Mesodermal cell (in vitro differentiated cells): ENCODE data around the gene TNIK.

Source experiments
- H3K27ac ChIP-seq: 2 replicates; pipeline ENCODE4 v1.7.0; 2013; ENCODE audit warnings: mild to moderate bottlenecking, low read depth, low read length, moderate library complexity; ENCODE audit not compliant: severe bottlenecking
- H3K36me3 ChIP-seq: 2 replicates; pipeline ENCODE4 v1.7.1; 2013; ENCODE audit warnings: mild to moderate bottlenecking, low read length, moderate library complexity; ENCODE audit not compliant: control insufficient read depth, insufficient read depth
- H3K4me1 ChIP-seq: one replicate; pipeline ENCODE4 v1.7.1; 2013; ENCODE audit warnings: mild to moderate bottlenecking, low read length; ENCODE audit not compliant: insufficient read depth, control insufficient read depth, poor library complexity, severe bottlenecking
- H3K4me3 ChIP-seq: 2 replicates; pipeline ENCODE4 v1.7.0; 2013; ENCODE audit warnings: low read length, control low read depth, mild to moderate bottlenecking; ENCODE audit not compliant: insufficient read depth, poor library complexity, severe bottlenecking; ENCODE audit errors: extremely low read depth
- H3K9me3 ChIP-seq: 2 replicates; pipeline ENCODE4 v1.7.1; 2013; ENCODE audit warnings: mild to moderate bottlenecking, low read length, moderate library complexity; ENCODE audit not compliant: control insufficient read depth
- WGBS, 2 experiments: methylation state at CpG; one replicate each; pipeline ENCODE4 v1.1.5; 2013; ENCODE audit warnings: missing lambda C conversion rate in 2 of 2; ENCODE audit not compliant: insufficient coverage in 2 of 2; 5-methylcytosine and 5-hydroxymethylcytosine counted together

The TNIK gene

DNA sequence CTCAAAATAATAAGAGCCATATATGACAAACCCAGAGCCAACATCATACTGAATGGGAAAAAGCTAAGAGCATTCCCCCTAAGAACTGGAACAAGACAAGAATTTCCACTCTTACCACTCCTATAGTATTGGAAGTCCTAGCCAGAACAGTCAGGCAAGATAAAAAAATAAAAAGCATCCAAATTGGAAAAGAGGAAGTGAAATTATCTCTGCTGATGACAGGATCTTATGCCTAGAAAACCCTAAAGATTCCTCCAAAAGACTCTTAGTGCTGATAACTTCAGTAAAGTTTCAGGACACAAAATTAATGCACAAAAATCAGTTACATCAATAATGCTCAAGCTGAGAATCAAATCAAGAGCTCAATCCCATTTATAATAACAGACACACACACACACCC lies 387.8 kb downstream of the TNIK start:
- Histone ChIP-seq H3K9me3 (no peaks in the 10 kb centered on the region), H3K36me3 (peaks cover 52% of the 10 kb centered on the region), H3K4me3 (no peak overlapping the region), H3K27ac (no peak overlapping the region), H3K4me1 (no peaks in the 10 kb centered on the region)

DNA sequence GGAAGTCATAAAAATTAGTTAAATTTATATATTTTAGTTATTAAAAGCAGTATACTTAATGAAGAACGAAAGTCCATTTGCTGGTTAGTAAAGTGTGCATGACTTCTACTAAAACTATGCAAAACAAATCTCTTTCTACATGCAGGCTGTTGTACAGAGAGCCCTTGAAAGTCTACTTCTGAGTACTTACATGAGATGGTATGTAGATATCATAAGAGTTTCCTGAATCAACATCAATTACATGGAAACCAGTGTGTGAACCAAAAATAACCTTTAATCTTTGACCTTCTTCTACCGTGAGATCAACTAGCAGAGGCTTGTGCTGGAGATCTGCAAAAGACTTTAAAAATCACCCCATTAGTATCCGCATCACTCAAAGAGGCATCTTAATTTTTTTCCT lies 391.5 kb downstream of the TNIK start:
- Histone ChIP-seq H3K9me3 (no peaks in the 10 kb centered on the region), H3K36me3 (peaks cover 55% of the 10 kb centered on the region), H3K4me1 (no peaks in the 10 kb centered on the region), H3K27ac (no peak overlapping the region), H3K4me3 (no peak overlapping the region)
- 80 to 90% methylated on average over 1 of the region's 3 CpGs for WGBS, 2 experiments

DNA sequence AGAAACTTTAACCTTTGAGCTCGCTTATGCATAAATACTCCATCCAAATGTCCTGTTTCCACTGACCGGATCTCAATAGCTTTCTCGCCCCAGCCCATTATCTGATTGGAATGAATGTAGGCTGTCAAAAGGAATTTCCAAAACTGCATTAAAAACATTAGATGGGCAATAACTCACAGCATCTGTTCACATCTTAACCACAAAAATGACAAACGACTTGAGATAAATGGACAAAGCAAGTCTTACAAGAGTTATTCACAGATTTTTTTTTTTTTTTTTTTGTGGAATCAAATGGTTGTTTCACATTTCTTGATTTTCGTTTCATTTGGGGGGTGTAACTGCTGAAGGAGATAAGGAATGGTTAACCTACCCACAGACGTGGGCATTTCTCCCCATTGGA lies 394.0 kb downstream of the TNIK start:
- H3K9me3 ChIP-seq = no peaks in the 10 kb centered on the region
- no peak overlapping the region for H3K4me3 ChIP-seq
- no peak overlapping the region for H3K27ac ChIP-seq
- peaks cover 53% of the 10 kb centered on the region for H3K36me3 ChIP-seq
- 100% methylated on average over 1 of the region's 6 CpGs; no CpG with 5 or more reads in 1 of the 2 experiments for WGBS, 2 experiments
- H3K4me1 ChIP-seq = no peaks in the 10 kb centered on the region

DNA sequence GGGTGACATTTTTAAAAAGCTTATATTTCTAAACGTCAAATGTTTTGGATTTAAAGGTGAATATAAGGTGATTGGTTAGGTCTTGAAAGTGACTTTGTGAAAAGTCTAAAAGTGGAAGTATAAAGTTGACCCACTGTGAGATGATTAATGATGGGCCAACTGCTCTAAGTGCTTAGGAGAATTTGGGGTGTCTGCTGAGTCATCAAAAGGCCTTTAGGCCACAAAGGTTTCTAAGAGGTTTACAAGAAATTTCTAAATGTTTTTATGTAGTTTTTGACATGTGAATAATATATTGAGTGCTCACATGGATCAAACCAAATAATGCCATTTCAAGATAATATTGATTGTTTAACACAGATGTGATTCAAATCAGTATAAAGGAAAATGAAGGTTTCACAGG lies 394.5 kb downstream of the TNIK start:
- no peak overlapping the region for H3K4me3 ChIP-seq
- H3K27ac ChIP-seq = no peak overlapping the region
- H3K4me1 ChIP-seq = no peaks in the 10 kb centered on the region
- peaks cover 52% of the 10 kb centered on the region for H3K36me3 ChIP-seq
- 92 to 95% methylated on average over 1 of the region's 1 CpG for WGBS, 2 experiments
- H3K9me3 ChIP-seq = no peaks in the 10 kb centered on the region

DNA sequence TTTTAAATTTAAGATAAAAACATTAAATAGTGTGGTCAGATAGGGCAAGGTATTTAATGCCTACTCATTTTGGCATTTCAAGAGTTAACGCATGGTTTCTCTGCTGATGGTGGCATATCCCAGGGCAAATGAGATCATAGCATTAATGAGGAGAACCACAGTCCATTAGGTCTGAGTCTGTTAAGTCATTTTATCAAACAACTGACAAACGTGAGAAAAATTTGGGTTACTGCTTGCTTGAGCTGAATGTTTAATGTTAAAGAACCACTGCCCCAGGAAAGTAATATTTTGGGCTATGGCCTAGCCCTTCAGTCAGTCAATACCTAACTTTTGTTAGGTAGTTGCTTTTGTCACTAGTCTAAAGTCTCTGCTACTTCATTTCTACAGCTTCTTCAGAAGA lies 395.7 kb downstream of the TNIK start:
- no peak overlapping the region for H3K27ac ChIP-seq
- peaks cover 44% of the 10 kb centered on the region for H3K36me3 ChIP-seq
- no peaks in the 10 kb centered on the region for H3K9me3 ChIP-seq
- 100% methylated on average over 1 of the region's 2 CpGs for WGBS, 2 experiments
- H3K4me1 ChIP-seq = no peaks in the 10 kb centered on the region
- no peak overlapping the region for H3K4me3 ChIP-seq

DNA sequence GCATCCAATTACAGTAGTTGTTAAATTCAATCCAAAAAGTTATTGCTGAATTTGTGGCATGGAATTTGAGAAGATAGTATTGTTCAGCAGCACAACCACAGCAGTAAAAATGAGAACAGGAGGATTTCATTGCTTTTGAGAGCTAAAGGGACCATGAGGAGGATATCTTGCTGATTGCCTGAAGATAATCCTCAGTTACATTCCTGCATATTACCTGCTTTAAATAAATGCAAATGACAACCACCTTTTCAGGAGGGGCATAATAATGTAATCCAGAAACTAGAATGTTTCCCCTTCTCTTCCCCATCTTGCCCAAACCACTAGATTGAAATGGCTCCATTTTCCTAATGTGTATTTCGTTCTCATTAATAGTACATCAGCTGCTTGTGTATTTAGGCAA lies 398.5 kb downstream of the TNIK start:
- Histone ChIP-seq H3K27ac (no peak overlapping the region), H3K9me3 (no peaks in the 10 kb centered on the region), H3K36me3 (peaks cover 31% of the 10 kb centered on the region), H3K4me1 (peaks cover 4% of the 10 kb centered on the region), H3K4me3 (no peak overlapping the region)
- 100% methylated on average over 1 of the region's 1 CpG; no CpG with 5 or more reads in 1 of the 2 experiments for WGBS, 2 experiments

DNA sequence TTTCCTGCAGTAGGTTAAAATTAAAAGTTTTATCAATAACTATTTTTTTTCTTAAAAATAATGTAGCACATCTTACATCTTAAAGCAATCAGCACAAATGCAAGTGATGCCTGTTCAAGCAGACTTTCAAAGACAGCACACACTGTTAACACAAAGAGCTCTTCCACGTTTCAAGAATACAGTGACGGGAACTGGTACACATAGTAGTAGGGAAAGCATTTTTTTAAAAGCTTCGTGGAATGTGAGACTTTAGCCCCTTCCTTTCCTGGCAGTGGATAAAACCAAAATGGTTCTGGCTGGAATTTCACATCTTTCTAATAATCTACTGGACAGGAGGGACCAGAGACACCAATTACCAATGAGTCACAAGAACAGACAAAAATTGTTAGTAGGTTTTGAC lies 400.2 kb downstream of the TNIK start:
- H3K36me3 ChIP-seq = peaks cover 20% of the 10 kb centered on the region
- peaks cover 15% of the 10 kb centered on the region for H3K4me1 ChIP-seq
- no peak overlapping the region for H3K27ac ChIP-seq
- no CpG with 5 or more reads among the region's 3 CpGs for WGBS, 2 experiments
- H3K9me3 ChIP-seq = no peaks in the 10 kb centered on the region
- H3K4me3 ChIP-seq = no peak overlapping the region

DNA sequence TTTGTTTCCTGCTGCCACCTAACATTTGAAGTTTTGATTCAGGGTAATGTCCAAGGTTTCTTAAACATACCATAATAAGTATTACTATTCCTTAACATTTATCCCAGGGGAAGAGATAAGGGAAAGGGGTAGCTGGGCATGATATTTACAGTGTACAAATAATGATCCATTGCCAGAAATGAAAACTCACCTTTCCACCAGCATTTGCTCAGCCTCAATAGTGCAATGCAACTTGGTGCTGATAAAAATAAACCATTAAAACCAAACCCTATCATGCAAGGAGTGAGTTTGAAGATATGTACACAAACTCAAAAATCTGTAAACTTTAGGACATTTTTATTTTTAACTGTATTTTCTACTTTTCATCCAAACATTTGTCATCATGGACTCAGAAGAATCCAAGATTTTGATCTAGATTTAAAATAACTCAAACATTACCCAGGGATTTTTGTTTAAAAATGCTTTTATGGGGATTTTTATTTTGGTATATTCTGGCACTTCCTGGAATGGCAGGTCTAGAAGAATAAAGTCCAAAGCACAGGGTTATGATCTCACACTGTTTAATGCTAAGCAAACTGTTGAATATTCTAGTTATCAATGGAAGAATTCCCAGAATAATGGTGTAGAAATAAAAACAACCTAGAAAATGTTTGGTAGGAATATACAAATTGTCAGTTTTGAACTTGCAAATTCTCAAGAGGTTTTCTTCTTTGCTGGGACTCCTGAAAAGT lies 401.2 kb downstream of the TNIK start:
- H3K9me3 ChIP-seq = no peaks in the 10 kb centered on the region
- H3K27ac ChIP-seq = no peak overlapping the region
- H3K4me1 ChIP-seq = peaks cover 15% of the 10 kb centered on the region
- H3K36me3 ChIP-seq = peaks cover 16% of the 10 kb centered on the region
- H3K4me3 ChIP-seq = no peak overlapping the region

DNA sequence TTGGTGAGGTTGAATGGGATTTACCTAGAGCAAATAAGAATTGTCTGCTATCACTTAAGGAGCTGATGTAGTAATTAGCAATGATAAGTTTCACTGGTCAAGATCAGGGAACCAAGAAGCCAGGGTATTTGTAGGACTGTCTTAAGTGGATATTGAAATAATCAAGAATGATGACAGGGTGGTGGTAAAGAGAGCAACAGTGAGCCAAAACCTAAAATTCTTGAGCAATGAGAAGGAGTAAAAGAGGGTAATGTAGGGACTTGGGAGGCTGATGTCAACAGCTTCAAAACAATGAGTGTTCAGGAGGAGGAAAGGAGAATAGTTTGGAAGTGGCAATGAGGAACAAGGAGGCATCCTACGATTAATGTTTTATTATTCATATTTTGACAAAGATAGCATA lies 402.1 kb downstream of the TNIK start:
- Histone ChIP-seq H3K4me1 (peaks cover 15% of the 10 kb centered on the region), H3K4me3 (no peak overlapping the region), H3K9me3 (no peaks in the 10 kb centered on the region), H3K36me3 (peaks cover 6% of the 10 kb centered on the region), H3K27ac (no peak overlapping the region)
- WGBS, 2 experiments = no CpG with 5 or more reads among the region's 1 CpG

DNA sequence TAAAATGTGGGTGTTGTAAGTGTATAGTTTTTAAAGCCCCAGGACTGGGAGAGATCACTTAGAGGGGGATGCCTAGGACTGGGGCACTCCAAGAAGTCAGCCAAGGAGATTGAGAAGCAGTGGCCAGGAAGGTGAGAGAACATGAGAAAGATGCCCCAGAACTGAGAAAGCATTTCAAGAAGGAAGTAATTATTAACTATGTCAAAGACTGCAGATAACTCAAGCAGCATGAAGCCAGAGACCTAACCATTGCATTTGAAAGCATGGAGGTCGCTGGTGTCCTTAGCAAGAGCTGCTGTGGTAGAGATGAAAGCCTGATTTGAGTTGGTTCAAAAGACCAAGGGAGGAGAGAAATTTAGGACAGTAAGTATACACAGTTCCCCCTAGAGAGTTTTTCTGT lies 403.1 kb downstream of the TNIK start:
- no peaks in the 10 kb centered on the region for H3K36me3 ChIP-seq
- H3K27ac ChIP-seq = no peak overlapping the region
- no peaks in the 10 kb centered on the region for H3K9me3 ChIP-seq
- WGBS, 2 experiments = 70 to 100% methylated on average over 1 of the region's 1 CpG
- H3K4me3 ChIP-seq = no peak overlapping the region
- H3K4me1 ChIP-seq = peaks cover 15% of the 10 kb centered on the region

DNA sequence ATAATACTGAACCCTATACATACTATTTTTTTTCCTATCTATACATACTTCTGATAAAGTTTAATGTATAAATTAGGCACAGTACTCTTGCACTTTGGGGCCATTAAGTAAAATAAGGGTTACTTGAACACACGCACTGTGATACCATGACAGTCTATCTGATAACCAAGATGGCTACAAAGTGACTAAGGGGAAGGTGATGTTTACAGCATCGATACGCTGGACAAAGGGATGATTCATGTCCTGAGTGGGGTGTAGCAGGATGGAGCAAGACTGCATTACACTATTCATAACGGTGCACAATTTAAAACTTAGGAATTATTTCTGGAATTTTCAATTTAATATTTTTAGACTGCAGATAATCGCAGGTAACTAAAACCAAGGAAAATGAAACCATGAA lies 403.7 kb downstream of the TNIK start:
- no peaks in the 10 kb centered on the region for H3K36me3 ChIP-seq
- WGBS, 2 experiments = 92 to 100% methylated on average over 3 to 4 of the region's 5 CpGs
- H3K4me3 ChIP-seq = no peak overlapping the region
- peaks cover 15% of the 10 kb centered on the region for H3K4me1 ChIP-seq
- H3K27ac ChIP-seq = no peak overlapping the region
- H3K9me3 ChIP-seq = no peaks in the 10 kb centered on the region
